ENCODE data around the gene PI4KB.

The PI4KB gene

DNA sequence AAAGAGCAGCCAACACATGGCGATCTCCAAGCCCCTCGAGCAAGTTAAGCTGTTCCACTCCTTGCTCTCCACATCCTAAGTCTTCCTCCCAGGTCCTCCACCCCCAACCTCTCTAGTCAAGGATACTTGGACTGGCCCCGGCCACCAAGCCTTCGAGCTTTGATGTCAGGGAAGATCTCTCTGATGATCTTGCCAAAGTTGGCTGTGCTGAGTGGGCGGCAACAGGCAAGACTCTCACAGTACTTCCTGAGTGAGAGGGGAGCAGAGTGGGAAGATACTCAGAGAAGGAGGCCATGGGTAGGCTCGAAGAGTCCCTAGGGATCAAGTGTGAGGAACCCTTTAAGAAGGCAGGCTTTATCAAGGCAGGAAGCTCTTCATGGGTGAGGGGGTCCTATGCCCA is 17.1 kb upstream of the PI4KB start:
- peak overlapping the region; percentile 97 for H3K4me2 ChIP-seq (ENCODE audit: low read depth, low read length, poor library complexity, severe bottlenecking)
- H3K36me3 ChIP-seq (ENCODE audit: insufficient read depth, low read length), result peaks cover 28% of the 10 kb centered on the region; the same call in 1 of the 2 replicates
- peaks cover 31% of the 10 kb centered on the region for H3K4me1 ChIP-seq (ENCODE audit: insufficient read depth, low read length, poor library complexity, severe bottlenecking)
- TF ChIP-seq, protein P1, sequence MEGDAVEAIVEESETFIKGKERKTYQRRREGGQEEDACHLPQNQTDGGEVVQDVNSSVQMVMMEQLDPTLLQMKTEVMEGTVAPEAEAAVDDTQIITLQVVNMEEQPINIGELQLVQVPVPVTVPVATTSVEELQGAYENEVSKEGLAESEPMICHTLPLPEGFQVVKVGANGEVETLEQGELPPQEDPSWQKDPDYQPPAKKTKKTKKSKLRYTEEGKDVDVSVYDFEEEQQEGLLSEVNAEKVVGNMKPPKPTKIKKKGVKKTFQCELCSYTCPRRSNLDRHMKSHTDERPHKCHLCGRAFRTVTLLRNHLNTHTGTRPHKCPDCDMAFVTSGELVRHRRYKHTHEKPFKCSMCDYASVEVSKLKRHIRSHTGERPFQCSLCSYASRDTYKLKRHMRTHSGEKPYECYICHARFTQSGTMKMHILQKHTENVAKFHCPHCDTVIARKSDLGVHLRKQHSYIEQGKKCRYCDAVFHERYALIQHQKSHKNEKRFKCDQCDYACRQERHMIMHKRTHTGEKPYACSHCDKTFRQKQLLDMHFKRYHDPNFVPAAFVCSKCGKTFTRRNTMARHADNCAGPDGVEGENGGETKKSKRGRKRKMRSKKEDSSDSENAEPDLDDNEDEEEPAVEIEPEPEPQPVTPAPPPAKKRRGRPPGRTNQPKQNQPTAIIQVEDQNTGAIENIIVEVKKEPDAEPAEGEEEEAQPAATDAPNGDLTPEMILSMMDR (conservative IDR thresholded peaks at IDR 0.05; ENCODE audit: low read length), result no peak
- no peak for TF ChIP-seq EZH2phosphoT487 (IDR thresholded peaks at IDR 0.05; ENCODE audit: borderline replicate concordance)
- H2AFZ ChIP-seq (ENCODE audit: low read length), result no peak overlapping the region
- peaks cover 34% of the 10 kb centered on the region for H3K79me2 ChIP-seq (ENCODE audit: insufficient read depth, low read length)
- H4K20me1 ChIP-seq (ENCODE audit: insufficient read depth, low read length, poor library complexity, severe bottlenecking), result peaks cover 27% of the 10 kb centered on the region
- H3K9ac ChIP-seq (ENCODE audit: low read depth, low read length, poor library complexity, severe bottlenecking), result no peak overlapping the region
- H3F3A ChIP-seq (ENCODE audit: low read depth), result peaks cover 12% of the 10 kb centered on the region
- no peaks in the 10 kb centered on the region for H3K9me3 ChIP-seq (ENCODE audit: insufficient read depth, low read depth, low read length)
- no peaks in the 10 kb centered on the region for H3K9me2 ChIP-seq (replicated peaks; ENCODE audit: low read depth, low read length)
- H3K4me3 ChIP-seq (ENCODE audit: low read length, poor library complexity, severe bottlenecking), result no peak overlapping the region
- H3K27me3 ChIP-seq (ENCODE audit: insufficient read depth, low read length, poor library complexity, severe bottlenecking), result no peaks in the 10 kb centered on the region

DNA sequence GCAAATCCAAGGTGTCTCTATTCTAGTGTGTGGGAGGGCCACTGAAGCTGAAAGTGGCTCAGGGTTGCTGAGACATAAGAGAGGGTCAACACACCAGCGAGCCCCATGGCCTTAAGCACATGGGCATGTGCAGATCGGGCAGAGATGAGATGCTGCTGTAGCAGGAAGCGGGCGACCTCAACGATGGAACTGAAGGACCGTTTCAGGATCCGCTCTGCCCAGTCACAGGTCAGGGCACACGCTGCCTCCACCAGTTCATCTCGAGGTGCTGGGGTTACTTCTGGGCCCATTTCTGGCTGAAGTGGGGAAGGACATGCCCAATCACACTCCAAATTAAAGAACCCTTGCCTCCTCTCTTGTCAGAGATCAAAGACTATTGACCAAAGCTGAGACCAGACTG is 16.4 kb upstream of the PI4KB start:
- peak overlapping the region; percentile 97 for H3K4me2 ChIP-seq (ENCODE audit: low read depth, low read length, poor library complexity, severe bottlenecking)
- TF ChIP-seq, protein P1 (conservative IDR thresholded peaks at IDR 0.05; ENCODE audit: low read length), result no peak
- no peak for TF ChIP-seq EZH2phosphoT487 (IDR thresholded peaks at IDR 0.05; ENCODE audit: borderline replicate concordance)
- H3F3A ChIP-seq (ENCODE audit: low read depth), result peaks cover 12% of the 10 kb centered on the region
- no peak overlapping the region for H2AFZ ChIP-seq (ENCODE audit: low read length)
- H3K9me3 ChIP-seq (ENCODE audit: insufficient read depth, low read depth, low read length), result no peaks in the 10 kb centered on the region
- peaks cover 27% of the 10 kb centered on the region for H4K20me1 ChIP-seq (ENCODE audit: insufficient read depth, low read length, poor library complexity, severe bottlenecking)
- H3K79me2 ChIP-seq (ENCODE audit: insufficient read depth, low read length), result peaks cover 34% of the 10 kb centered on the region
- H3K9ac ChIP-seq (ENCODE audit: low read depth, low read length, poor library complexity, severe bottlenecking), result no peak overlapping the region
- no peaks in the 10 kb centered on the region for H3K27me3 ChIP-seq (ENCODE audit: insufficient read depth, low read length, poor library complexity, severe bottlenecking)
- peaks cover 31% of the 10 kb centered on the region for H3K4me1 ChIP-seq (ENCODE audit: insufficient read depth, low read length, poor library complexity, severe bottlenecking)
- H3K9me2 ChIP-seq (replicated peaks; ENCODE audit: low read depth, low read length), result no peaks in the 10 kb centered on the region
- H3K4me3 ChIP-seq (ENCODE audit: low read length, poor library complexity, severe bottlenecking), result no peak overlapping the region
- H3K36me3 ChIP-seq (ENCODE audit: insufficient read depth, low read length), result peaks cover 28% of the 10 kb centered on the region; the same call in 1 of the 2 replicates

- Histone ChIP-seq H3K4me3 (ENCODE audit: low read length, poor library complexity, severe bottlenecking) (no peak overlapping the region), H3K36me3 (ENCODE audit: insufficient read depth, low read length) (peaks cover 28% of the 10 kb centered on the region; the same call in 1 of the 2 replicates), H2AFZ (ENCODE audit: low read length) (no peak overlapping the region), H3K27me3 (ENCODE audit: insufficient read depth, low read length, poor library complexity, severe bottlenecking) (no peaks in the 10 kb centered on the region), H3K4me2 (ENCODE audit: low read depth, low read length, poor library complexity, severe bottlenecking) (no peak overlapping the region), H3K79me2 (ENCODE audit: insufficient read depth, low read length) (peaks cover 34% of the 10 kb centered on the region), H3K9me2 (replicated peaks; ENCODE audit: low read depth, low read length) (no peaks in the 10 kb centered on the region), H3F3A (ENCODE audit: low read depth) (peaks cover 12% of the 10 kb centered on the region), H3K9me3 (ENCODE audit: insufficient read depth, low read depth, low read length) (no peaks in the 10 kb centered on the region), H3K9ac (ENCODE audit: low read depth, low read length, poor library complexity, severe bottlenecking) (no peak overlapping the region), H3K4me1 (ENCODE audit: insufficient read depth, low read length, poor library complexity, severe bottlenecking) (peaks cover 23% of the 10 kb centered on the region), H4K20me1 (ENCODE audit: insufficient read depth, low read length, poor library complexity, severe bottlenecking) (peaks cover 27% of the 10 kb centered on the region)
- TF ChIP-seq, protein P1 (conservative IDR thresholded peaks at IDR 0.05; ENCODE audit: low read length), result no peak
- no peak for TF ChIP-seq EZH2phosphoT487 (IDR thresholded peaks at IDR 0.05; ENCODE audit: borderline replicate concordance)
Observed at GRCh38 chr1:151342569-151342968, 15.4 kb upstream of the PI4KB start.

Data from Loucy (cell line).